H1 (cell line): Measurements from ENCODE around the gene ZNF674.
"Not testable (repeated sequence)": the region's sequence is repeated elsewhere in the genome, so short reads cannot be mapped to it uniquely, and the experiment has no call there.

ENCODE experiments used
- BRCA1 ChIP-seq: IDR thresholded peaks from 2 replicates; pipeline ENCODE4 v1.6.1; 2012; ENCODE audit warnings: low read depth, low read length, improper control_type of control experiment
- CEBPB ChIP-seq: IDR thresholded peaks from 2 replicates; pipeline ENCODE4 v1.6.1; 2012; ENCODE audit warnings: low read depth, low read length
- CTCF ChIP-seq, 3 experiments: IDR thresholded peaks; 1 replicate in 2 of 3; 2 replicates in 1 of 3; pipeline versions ENCODE4 v1.5.1 to v1.6.1; 2011; ENCODE audit warnings: low read length in 3 of 3, mild to moderate bottlenecking in 3 of 3, inconsistent platforms in 2 of 3, low read depth in 1 of 3, moderate library complexity in 1 of 3; ENCODE audit not compliant: insufficient read depth in 1 of 3; ENCODE audit errors: control extremely low read depth in 1 of 3
- EP300 ChIP-seq, 2 experiments: IDR thresholded peaks; 1 replicate in 1 of 2; 2 replicates in 1 of 2; pipeline ENCODE4 v1.6.1; 2011 to 2012; ENCODE audit warnings: low read depth in 2 of 2, low read length in 2 of 2, mild to moderate bottlenecking in 2 of 2, borderline replicate concordance in 1 of 2, inconsistent platforms in 1 of 2, moderate library complexity in 1 of 2
- FOSL1 ChIP-seq: IDR thresholded peaks from 2 replicates; pipeline ENCODE4 v1.6.1; 2011; ENCODE audit warnings: mild to moderate bottlenecking, low read depth, low read length, moderate library complexity; ENCODE audit not compliant: insufficient read depth
- POLR2A ChIP-seq, 2 experiments: IDR thresholded peaks; 1 replicate in 1 of 2; 2 replicates in 1 of 2; pipeline ENCODE4 v1.6.1; 2011; ENCODE audit warnings: low read depth in 2 of 2, low read length in 2 of 2, mild to moderate bottlenecking in 2 of 2; ENCODE audit errors: control extremely low read depth in 1 of 2
- POLR2AphosphoS5 ChIP-seq: IDR thresholded peaks from 2 replicates; pipeline ENCODE4 v1.6.1; 2011; ENCODE audit warnings: low read depth, low read length
- RAD21 ChIP-seq, 2 experiments: IDR thresholded peaks in 1 of 2; conservative IDR thresholded peaks in 1 of 2; 2 replicates each; pipeline ENCODE4 v1.6.1; 2011; ENCODE audit warnings: low read depth in 2 of 2, low read length in 2 of 2, improper control_type of control experiment in 1 of 2, inconsistent platforms in 1 of 2, mild to moderate bottlenecking in 1 of 2, moderate library complexity in 1 of 2
- SUZ12 ChIP-seq: fragments of 200-600 bp; sonication (generic); IDR thresholded peaks from 2 replicates; pipeline ENCODE4 v1.6.1; 2012; ENCODE audit warnings: mild to moderate bottlenecking, inconsistent platforms, low read length, moderate library complexity, mixed read lengths
- TCF12 ChIP-seq: IDR thresholded peaks from 2 replicates; pipeline ENCODE4 v1.6.1; 2011; ENCODE audit warnings: low read depth, mild to moderate bottlenecking, low read length
- TEAD4 ChIP-seq: IDR thresholded peaks from 2 replicates; pipeline ENCODE4 v1.6.1; 2012; ENCODE audit warnings: low read depth, low read length, inconsistent platforms, mixed read lengths

- not testable (repeated sequence) for TF ChIP-seq FOSL1; POLR2A (IDR thresholded peaks at IDR 0.05; ENCODE audit: control extremely low read depth in 1 of 2, low read depth in 2 of 2, low read length in 2 of 2); CTCF (IDR thresholded peaks at IDR 0.05; ENCODE audit: control extremely low read depth in 1 of 3, insufficient read depth in 1 of 3, low read depth in 1 of 3, low read length in 3 of 3); POLR2AphosphoS5; TEAD4; RAD21 (IDR thresholded peaks at IDR 0.05 in 1 of 2, conservative IDR thresholded peaks at IDR 0.05 in 1 of 2; ENCODE audit: low read depth in 2 of 2, low read length in 2 of 2); CEBPB; EP300 (IDR thresholded peaks at IDR 0.05; ENCODE audit: borderline replicate concordance in 1 of 2, low read depth in 2 of 2, low read length in 2 of 2); TCF12; SUZ12; BRCA1
Observed at GRCh38 chrX:46529740-46530403, 15.3 kb downstream of the ZNF674 start.
